PC-9 (cell line): ENCODE results near the gene RD3L. TPM values are rescaled to one million over a fixed set of nuclear protein-coding genes. Genes with fewer than 3 reads are reported as not detected.

Experiments
- BruUV-seq: library from RNA; stranded (reverse); fragments of 400-500 nt; replicated peaks from 2 replicates; lab custom pipeline; 2021; lab: Mats Ljungman, UMichigan
- CTCF ChIA-PET: fragments of 300-600 bp; sonication (Branson Sonifier 250); formaldehyde crosslinking; loops from one replicate; lab custom pipeline; 2022; ENCODE audit warnings: antibody characterized with exemption; lab: Charles Lee
- POLR2A ChIA-PET: fragments of 300-600 bp; sonication (Branson Sonifier 250); formaldehyde crosslinking; loops from one replicate; lab custom pipeline; 2022; ENCODE audit warnings: antibody characterized with exemption; ENCODE audit not compliant: unreplicated experiment; lab: Charles Lee
- DNase-seq, 2 experiments: peaks; one replicate each; pipeline versions ENCODE4 v3.0.0 to v3.0.0-alpha.2; 2015 to 2022; ENCODE audit warnings: mixed read lengths in 1 of 2
- H2AFZ ChIP-seq: fragments of 200-600 bp; sonication (generic); 2 replicates; pipeline ENCODE4 v1.8.1; 2017; ENCODE audit warnings: antibody characterized with exemption
- H3F3A ChIP-seq: fragments of 200-600 bp; sonication (generic); 2 replicates; pipeline ENCODE4 v1.8.1; 2017; ENCODE audit warnings: antibody characterized with exemption, mild to moderate bottlenecking, low read depth; ENCODE audit not compliant: insufficient read depth
- H3K27ac ChIP-seq: fragments of 200-600 bp; sonication (generic); 2 replicates; pipeline ENCODE4 v1.6.1; 2016; ENCODE audit warnings: mixed run types
- H3K27me3 ChIP-seq: fragments of 200-600 bp; sonication (generic); 2 replicates; pipeline ENCODE4 v1.6.1; 2016; ENCODE audit warnings: low read depth, mixed run types; ENCODE audit not compliant: insufficient read depth
- H3K36me3 ChIP-seq: fragments of 200-600 bp; sonication (generic); 2 replicates; pipeline ENCODE4 v1.6.1; 2016; ENCODE audit warnings: low read depth, mixed run types
- H3K4me1 ChIP-seq: fragments of 200-600 bp; sonication (generic); replicated peaks from 2 replicates; pipeline ENCODE4 v1.6.1; 2016; ENCODE audit warnings: mixed run types; ENCODE audit not compliant: insufficient read depth
- H3K4me2 ChIP-seq: fragments of 200-600 bp; sonication (generic); 2 replicates; pipeline ENCODE4 v1.6.1; 2017; ENCODE audit warnings: mixed run types
- H3K4me3 ChIP-seq: fragments of 200-600 bp; sonication (generic); 2 replicates; pipeline ENCODE4 v1.6.1; 2016; ENCODE audit warnings: mixed run types
- H3K79me2 ChIP-seq: fragments of 200-600 bp; sonication (generic); 2 replicates; pipeline ENCODE4 v1.6.1; 2017; ENCODE audit warnings: low read depth, mixed run types
- H3K9me2 ChIP-seq: fragments of 200-600 bp; sonication (generic); 2 replicates; pipeline ENCODE4 v1.8.1; 2017; ENCODE audit warnings: mild to moderate bottlenecking; ENCODE audit not compliant: insufficient read depth
- H3K9me3 ChIP-seq: fragments of 200-600 bp; sonication (generic); 2 replicates; pipeline ENCODE4 v1.8.1; 2016; ENCODE audit warnings: low read depth; ENCODE audit not compliant: insufficient read depth
- H4K20me1 ChIP-seq: fragments of 200-600 bp; sonication (generic); 2 replicates; pipeline ENCODE4 v1.8.1; 2017; ENCODE audit not compliant: insufficient read depth
- CTCF ChIP-seq: fragments of 200-600 bp; sonication (generic); conservative IDR thresholded peaks from 2 replicates; pipeline ENCODE4 v1.6.1; 2017; ENCODE audit warnings: mixed run types, antibody characterized with exemption, mild to moderate bottlenecking, moderate library complexity
- EZH2 ChIP-seq: fragments of 200-600 bp; sonication (generic); IDR thresholded peaks from 2 replicates; pipeline ENCODE4 v1.8.0; 2017; ENCODE audit warnings: antibody characterized with exemption, low read depth
- intact Hi-C: fragments of 100-400 bp; cut with micrococcal nuclease; formaldehyde crosslinking; loops from one replicate; pipeline ENCODE4 v1.10.0; 2022; ENCODE audit not compliant: unreplicated experiment
- total RNA-seq: library from RNA; stranded (reverse); gene quantifications from 2 replicates; pipeline ENCODE4 v1.2.3, GENCODE V29; 2021

The RD3L gene
- total RNA-seq, 1 experiment from 2014 or later = not detected

- H4K20me1 ChIP-seq = no peaks in the 10 kb centered on the region
- CTCF ChIA-PET = no interaction called here
Measured at GRCh38 chr14:103973354-103973753, 31.0 kb upstream of the RD3L start.

GRCh38 chr14:103969961-103970360 lies 27.6 kb upstream of the RD3L start:
- no peak overlapping the region for H3K27ac ChIP-seq
- no peaks in the 10 kb centered on the region for H4K20me1 ChIP-seq
- H3K4me3 ChIP-seq = no peak overlapping the region
- BruUV-seq = no TSS peak
- CTCF ChIA-PET = no interaction called here
- H3F3A ChIP-seq = no peaks in the 10 kb centered on the region
- POLR2A ChIA-PET = no interaction called here
- H3K4me2 ChIP-seq = no peak overlapping the region
- intact Hi-C loops = no loop called here
- TF ChIP-seq CTCF = no peak
- TF ChIP-seq EZH2 = no peak
- H3K36me3 ChIP-seq = no peaks in the 10 kb centered on the region
- H3K27me3 ChIP-seq = no peaks in the 10 kb centered on the region
- no peaks in the 10 kb centered on the region for H3K9me2 ChIP-seq
- H3K79me2 ChIP-seq = no peaks in the 10 kb centered on the region
- no peak for DNase-seq
- H3K4me1 ChIP-seq = no peaks in the 10 kb centered on the region
- no peak overlapping the region for H2AFZ ChIP-seq
- H3K9me3 ChIP-seq = no peaks in the 10 kb centered on the region

More at GRCh38 chr14:103973354-103973753, 31.0 kb upstream of the RD3L start:
- TF ChIP-seq CTCF = no peak
- TF ChIP-seq EZH2 = no peak
- no peaks in the 10 kb centered on the region for H3K9me3 ChIP-seq
- no peaks in the 10 kb centered on the region for H3K9me2 ChIP-seq
- H3K4me1 ChIP-seq = no peaks in the 10 kb centered on the region
- no peak overlapping the region for H3K4me2 ChIP-seq
- DNase-seq = no peak
- H3K36me3 ChIP-seq = no peaks in the 10 kb centered on the region
- H2AFZ ChIP-seq = no peak overlapping the region; the same call in 1 of the 2 replicates
- BruUV-seq = no TSS peak
- POLR2A ChIA-PET = no interaction called here
- H3K27ac ChIP-seq = no peak overlapping the region
- no peak overlapping the region for H3K4me3 ChIP-seq
- no peaks in the 10 kb centered on the region for H3K79me2 ChIP-seq
- H3K27me3 ChIP-seq = no peaks in the 10 kb centered on the region
- no peaks in the 10 kb centered on the region for H3F3A ChIP-seq
- intact Hi-C loops = no loop called here

GRCh38 chr14:103966631-103967030 lies 24.3 kb upstream of the RD3L start:
- H4K20me1 ChIP-seq = no peaks in the 10 kb centered on the region
- H3F3A ChIP-seq = no peaks in the 10 kb centered on the region
- H3K4me2 ChIP-seq = no peak overlapping the region
- BruUV-seq = no TSS peak
- no peak overlapping the region for H3K4me3 ChIP-seq
- H3K36me3 ChIP-seq = no peaks in the 10 kb centered on the region
- H3K27ac ChIP-seq = no peak overlapping the region
- no peaks in the 10 kb centered on the region for H3K9me3 ChIP-seq
- no peak overlapping the region for H2AFZ ChIP-seq
- no peaks in the 10 kb centered on the region for H3K79me2 ChIP-seq
- DNase-seq = no peak
- intact Hi-C loops = no loop called here
- ChIA-PET CTCF (no interaction called here), POLR2A (no interaction called here)
- no peaks in the 10 kb centered on the region for H3K27me3 ChIP-seq
- no peaks in the 10 kb centered on the region for H3K4me1 ChIP-seq
- H3K9me2 ChIP-seq = no peaks in the 10 kb centered on the region
- TF ChIP-seq CTCF (no peak), EZH2 (no peak)
